Heart right ventricle (tissue), 16 donors: ENCODE results near the gene MAGEA2. TPM values are rescaled to one million over a fixed set of nuclear protein-coding genes. Genes with fewer than 3 reads are reported as not detected.
"Not testable (repeated sequence)": the region's sequence is repeated elsewhere in the genome, so short reads cannot be mapped to it uniquely, and the experiment has no call there.

Experiments used
- ATAC-seq, 8 donors: fragments of 200-7000 bp; cut with Tn5 transposase; one replicate each; pipeline ENCODE4 v1.9.1; 2020; ENCODE audit warnings: mild to moderate bottlenecking in 8 of 8, moderate library complexity in 8 of 8, moderate number of reproducible peaks in 1 of 8
- DNase-seq, 2 donors: peaks; one replicate each; pipeline ENCODE4 v3.0.0-alpha.2; 2020
- H3K27ac ChIP-seq, 10 donors: fragments of 200-600 bp; sonication (generic) in 2 of 10; one replicate each; pipeline versions ENCODE4 v1.5.0 to v1.8.0; 2020 to 2022; ENCODE audit warnings: mild to moderate bottlenecking in 3 of 10
- H3K27me3 ChIP-seq, 7 donors: fragments of 200-600 bp; one replicate each; pipeline ENCODE4 v1.8.0; 2021 to 2022; ENCODE audit warnings: mild to moderate bottlenecking in 2 of 7
- H3K36me3 ChIP-seq, 9 donors: fragments of 200-600 bp; sonication (generic) in 1 of 9; one replicate each; pipeline versions ENCODE4 v1.5.0 to v1.8.0; 2020 to 2022; ENCODE audit warnings: mild to moderate bottlenecking in 2 of 9
- H3K4me1 ChIP-seq, 9 donors: fragments of 200-600 bp; sonication (generic) in 1 of 9; one replicate each; pipeline versions ENCODE4 v1.5.0 to v1.8.0; 2020 to 2022; ENCODE audit warnings: mild to moderate bottlenecking in 4 of 9
- H3K4me3 ChIP-seq, 10 donors: fragments of 200-600 bp; sonication (generic) in 2 of 10; one replicate each; pipeline versions ENCODE4 v1.5.0 to v1.8.0; 2020 to 2022; ENCODE audit warnings: mild to moderate bottlenecking in 7 of 10, moderate library complexity in 2 of 10
- H3K9me3 ChIP-seq, 11 donors: fragments of 200-600 bp in 10 of 11; sonication (generic) in 2 of 11; one replicate each; pipeline versions ENCODE4 v1.5.0 to v1.8.0; 2013 to 2022; ENCODE audit warnings: mild to moderate bottlenecking in 2 of 11, control low read depth in 1 of 11, moderate library complexity in 1 of 11
- WGBS, 2 donors: extraction: QIAGEN DNeasy Blood & Tissue Kit; methylation state at CpG; one replicate each; pipeline ENCODE4 v1.1.7; 2013; ENCODE audit warnings: inconsistent platforms in 1 of 2; 5-methylcytosine and 5-hydroxymethylcytosine counted together
- intact Hi-C, 10 donors: fragments of 100-400 bp; cut with DNase I; formaldehyde crosslinking; loops; one replicate each; pipeline versions ENCODE4 v1.11.1 to v1.14.2; 2022
- polyA plus RNA-seq, 2 donors: library from polyadenylated mRNA; stranded (reverse); fragments of 200-250 nt; gene quantifications; one replicate each; pipeline ENCODE4 v1.2.3, GENCODE V29; 2013
- total RNA-seq, 10 donors: library from RNA; stranded (reverse); fragmentation: NEBNext Ultra II Directional in 3 of 10; extraction: Animal tissue kit (Norgen Biotek cat#: 25700) in 3 of 10; gene quantifications; one replicate each; pipeline versions ENCODE4 v1.2.1 to v1.2.4, GENCODE V29; 2021 to 2023
- TF ChIP-seq, protein P1 (sequence below), 9 donors: fragments of 200-600 bp; sonication (generic) in 2 of 9; IDR thresholded peaks; one replicate each; pipeline versions ENCODE4 v1.5.0 to v1.8.0; 2021 to 2022; ENCODE audit warnings: antibody characterized with exemption in 9 of 9, mild to moderate bottlenecking in 5 of 9, moderate library complexity in 1 of 9
- donor health status: Arrhythmogenic right ventricular cardiomyopathy.
- donor health status: ischemic (EF 13 %, LVEDD 7.1; RV severe dilation, severe dysfunction).
- donor health status: healthy with polysubstance abuse.
- donor health status: DM: no; HTN: yes; CAD: no.
- donor health status: DM: no; HTN: no; CAD: no.
- donor health status: ischemic (EF 25% LVEDD 6.9; RV normal size, moderate dysfunction).
- donor health status: ischemic (EF 25% LVEDD 5.7; RV mildly dilated, moderate dysfunction).
- donor health status: healthy.
- donor health status: DM: yes; HTN: yes; CAD: no.
- donor health status: Ischemic cardiomyopathy.
- donor health status: ischemic (EF 35%, LVEDD 5.7; RV mildly dilated, moderate dysfunction).
- donor health status: nonischemic (EF 11% LVEDD 7.7; RV severe dilation, severe dysfunction).
- donor health status: DM: yes; HTN: yes; CAD: no.
- donor health status: PGD.
- donor health status: ischemic (EF 29% LVEDD 5.4; RV normal size, mild dysfunction).
- donor health status: nonischemic (EF 23%, LVEDD 6.1; RV moderate dilation, normal function).

Gene MAGEA2
- total and polyA plus RNA-seq, 12 donors: not detected

DNA sequence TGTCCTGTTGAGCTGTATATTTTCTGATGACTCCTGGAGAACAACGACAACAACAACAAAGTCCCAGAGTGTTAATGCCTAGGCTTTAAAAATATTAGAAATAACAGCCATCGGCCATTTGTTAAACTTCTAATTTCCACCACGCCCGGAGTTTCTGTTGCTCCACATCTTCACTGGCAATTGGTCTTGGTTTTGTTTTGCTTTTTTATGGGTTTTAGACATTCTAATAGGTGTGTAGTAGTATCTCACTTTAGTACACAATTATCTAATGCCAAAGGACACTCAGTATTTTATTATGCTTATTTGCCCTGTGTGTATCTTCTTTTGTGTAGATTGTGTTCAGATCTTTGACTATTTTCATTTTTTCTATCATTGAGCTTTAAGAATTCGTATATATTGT is 15.1 kb downstream of the MAGEA2 start:
- intact Hi-C loops: loop anchor here in 1 of 10 donors (10.0 kb wide), 1 partner anchor 1544 kb away; no protein-coding TSS in a partner anchor
- H3K9me3 ChIP-seq: no peaks in the 10 kb centered on the region
- WGBS, 2 donors: 78 to 86% methylated on average over 5 of the region's 5 CpGs
- H3K27ac ChIP-seq: no peak overlapping the region
- no peak for ATAC-seq
- H3K4me3 ChIP-seq: no peak overlapping the region
- H3K27me3 ChIP-seq: no peaks in the 10 kb centered on the region
- no peak for DNase-seq
- no peaks in the 10 kb centered on the region for H3K36me3 ChIP-seq
- no peaks in the 10 kb centered on the region for H3K4me1 ChIP-seq
- TF ChIP-seq, protein P1, sequence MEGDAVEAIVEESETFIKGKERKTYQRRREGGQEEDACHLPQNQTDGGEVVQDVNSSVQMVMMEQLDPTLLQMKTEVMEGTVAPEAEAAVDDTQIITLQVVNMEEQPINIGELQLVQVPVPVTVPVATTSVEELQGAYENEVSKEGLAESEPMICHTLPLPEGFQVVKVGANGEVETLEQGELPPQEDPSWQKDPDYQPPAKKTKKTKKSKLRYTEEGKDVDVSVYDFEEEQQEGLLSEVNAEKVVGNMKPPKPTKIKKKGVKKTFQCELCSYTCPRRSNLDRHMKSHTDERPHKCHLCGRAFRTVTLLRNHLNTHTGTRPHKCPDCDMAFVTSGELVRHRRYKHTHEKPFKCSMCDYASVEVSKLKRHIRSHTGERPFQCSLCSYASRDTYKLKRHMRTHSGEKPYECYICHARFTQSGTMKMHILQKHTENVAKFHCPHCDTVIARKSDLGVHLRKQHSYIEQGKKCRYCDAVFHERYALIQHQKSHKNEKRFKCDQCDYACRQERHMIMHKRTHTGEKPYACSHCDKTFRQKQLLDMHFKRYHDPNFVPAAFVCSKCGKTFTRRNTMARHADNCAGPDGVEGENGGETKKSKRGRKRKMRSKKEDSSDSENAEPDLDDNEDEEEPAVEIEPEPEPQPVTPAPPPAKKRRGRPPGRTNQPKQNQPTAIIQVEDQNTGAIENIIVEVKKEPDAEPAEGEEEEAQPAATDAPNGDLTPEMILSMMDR (IDR thresholded peaks at IDR 0.05): no peak

DNA sequence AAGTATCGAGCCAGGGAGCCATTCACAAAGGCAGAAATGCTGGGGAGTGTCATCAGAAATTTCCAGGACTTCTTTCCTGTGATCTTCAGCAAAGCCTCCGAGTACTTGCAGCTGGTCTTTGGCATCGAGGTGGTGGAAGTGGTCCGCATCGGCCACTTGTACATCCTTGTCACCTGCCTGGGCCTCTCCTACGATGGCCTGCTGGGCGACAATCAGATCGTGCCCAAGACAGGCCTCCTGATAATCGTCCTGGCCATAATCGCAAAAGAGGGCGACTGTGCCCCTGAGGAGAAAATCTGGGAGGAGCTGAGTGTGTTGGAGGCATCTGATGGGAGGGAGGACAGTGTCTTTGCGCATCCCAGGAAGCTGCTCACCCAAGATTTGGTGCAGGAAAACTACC is 17.1 kb downstream of the MAGEA2 start:
- not testable (repeated sequence) for H3K9me3 ChIP-seq, H3K27me3 ChIP-seq, ATAC-seq, H3K4me3 ChIP-seq, DNase-seq, H3K36me3 ChIP-seq, H3K27ac ChIP-seq, H3K4me1 ChIP-seq
- intact Hi-C loops: loop anchor here in 1 of 10 donors (10.0 kb wide), 1 partner anchor 1542 kb away; no protein-coding TSS in a partner anchor
- 83 to 85% methylated on average over 12 of the region's 12 CpGs for WGBS, 2 donors

DNA sequence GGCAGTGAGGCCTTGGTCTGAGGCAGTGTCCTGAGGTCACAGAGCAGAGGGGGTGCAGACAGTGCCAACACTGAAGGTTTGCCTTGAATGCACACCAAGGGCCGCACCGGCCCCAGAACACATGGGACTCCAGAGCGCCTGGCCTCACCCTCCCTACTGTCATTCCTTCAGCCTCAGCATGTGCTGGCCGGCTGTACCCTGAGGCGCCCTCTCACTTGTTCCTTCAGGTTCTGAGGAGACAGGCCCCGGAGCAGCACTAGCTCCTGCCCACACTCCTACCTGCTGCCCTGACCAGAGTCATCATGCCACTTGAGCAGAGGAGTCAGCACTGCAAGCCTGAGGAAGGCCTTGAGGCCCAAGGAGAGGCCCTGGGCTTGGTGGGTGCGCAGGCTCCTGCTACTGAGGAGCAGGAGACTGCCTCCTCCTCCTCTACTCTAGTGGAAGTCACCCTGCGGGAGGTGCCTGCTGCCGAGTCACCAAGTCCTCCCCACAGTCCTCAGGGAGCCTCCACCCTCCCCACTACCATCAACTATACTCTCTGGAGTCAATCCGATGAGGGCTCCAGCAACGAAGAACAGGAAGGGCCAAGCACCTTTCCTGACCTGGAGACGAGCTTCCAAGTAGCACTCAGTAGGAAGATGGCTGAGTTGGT is 17.7 kb downstream of the MAGEA2 start:
- no peaks in the 10 kb centered on the region for H3K4me1 ChIP-seq
- no peak for DNase-seq

DNA sequence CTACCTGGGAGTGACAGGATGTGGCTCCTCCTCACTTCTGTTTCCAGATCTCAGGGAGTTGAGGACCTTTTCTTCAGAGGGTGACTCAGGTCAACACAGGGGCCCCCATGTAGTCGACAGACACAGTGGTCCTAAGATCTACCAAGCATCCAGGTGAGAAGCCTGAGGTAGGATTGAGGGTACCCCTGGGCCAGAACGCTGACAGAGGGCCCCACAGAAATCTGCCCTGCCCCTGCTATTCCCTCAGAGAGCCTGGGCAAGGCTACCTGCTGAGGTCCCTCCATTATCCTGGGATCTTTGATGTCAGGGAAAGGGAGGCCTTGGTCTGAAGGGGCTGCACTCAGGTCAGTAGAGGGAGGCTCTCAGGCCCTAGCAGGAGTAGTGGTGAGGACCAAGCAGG is 18.5 kb downstream of the MAGEA2 start:
- intact Hi-C loops: loop anchor here in 1 of 10 donors (10.0 kb wide), 1 partner anchor 1540 kb away; no protein-coding TSS in a partner anchor
- no peak for ATAC-seq
- no peaks in the 10 kb centered on the region for H3K9me3 ChIP-seq
- no peak overlapping the region for H3K4me3 ChIP-seq
- no peaks in the 10 kb centered on the region for H3K27me3 ChIP-seq
- TF ChIP-seq, protein P1 (IDR thresholded peaks at IDR 0.05): no peak
- WGBS, 2 donors: 73 to 75% methylated on average over 2 of the region's 2 CpGs
- DNase-seq: no peak
- no peak overlapping the region for H3K27ac ChIP-seq
- H3K4me1 ChIP-seq: no peaks in the 10 kb centered on the region
- no peaks in the 10 kb centered on the region for H3K36me3 ChIP-seq

More for the DNA sequence above, 17.7 kb downstream of the MAGEA2 start:
- 91 to 92% methylated on average over 10 to 12 of the region's 12 CpGs for WGBS, 2 donors
- no peak overlapping the region for H3K27ac ChIP-seq
- intact Hi-C loops: loop anchor here in 1 of 10 donors (10.0 kb wide), 1 partner anchor 1541 kb away; no protein-coding TSS in a partner anchor
- TF ChIP-seq, protein P1 (IDR thresholded peaks at IDR 0.05): no peak
- no peaks in the 10 kb centered on the region for H3K27me3 ChIP-seq
- no peak for ATAC-seq
- H3K9me3 ChIP-seq: no peaks in the 10 kb centered on the region
- H3K4me3 ChIP-seq: no peak overlapping the region
- no peaks in the 10 kb centered on the region for H3K36me3 ChIP-seq

DNA sequence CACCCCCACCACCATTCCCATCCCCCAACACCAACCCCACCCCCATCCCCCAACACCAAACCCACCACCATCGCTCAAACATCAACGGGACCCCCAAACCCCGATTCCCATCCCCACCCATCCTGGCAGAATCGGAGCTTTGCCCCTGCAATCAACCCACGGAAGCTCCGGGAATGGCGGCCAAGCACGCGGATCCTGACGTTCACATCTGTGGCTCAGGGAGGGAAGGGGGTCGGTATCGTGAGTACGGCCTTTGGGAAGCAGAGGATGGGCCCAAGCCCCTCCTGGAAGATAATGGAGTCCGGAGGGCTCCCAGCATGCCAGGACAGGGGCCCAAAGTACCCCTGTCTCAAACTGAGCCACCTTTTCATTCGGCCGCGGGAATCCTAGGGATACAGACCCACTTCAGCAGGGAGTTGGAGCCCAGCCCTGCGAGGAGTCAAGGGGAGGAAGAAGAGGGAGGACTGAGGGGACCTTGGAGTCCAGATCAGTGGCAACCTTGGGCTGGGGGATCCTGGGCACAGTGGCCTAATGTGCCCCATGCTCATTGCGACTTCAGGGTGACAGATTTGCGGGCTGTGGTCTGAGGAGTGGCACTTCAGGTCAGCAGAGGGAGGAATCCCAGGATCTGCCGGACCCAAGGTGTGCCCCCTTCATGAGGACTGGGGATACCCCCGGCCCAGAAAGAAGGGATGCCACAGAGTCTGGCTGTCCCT is 19.3 kb downstream of the MAGEA2 start:
- H3K9me3 ChIP-seq, H3K27me3 ChIP-seq, H3K4me1 ChIP-seq, H3K27ac ChIP-seq, ATAC-seq, DNase-seq, H3K36me3 ChIP-seq, H3K4me3 ChIP-seq: not testable (repeated sequence)
- intact Hi-C loops: loop anchor here in 1 of 10 donors (10.0 kb wide), 1 partner anchor 1540 kb away; no protein-coding TSS in a partner anchor
- 92 to 93% methylated on average over 16 to 22 of the region's 22 CpGs for WGBS, 2 donors
